GM13977 (cell line): Measurements from ENCODE around the gene VANGL2.

ENCODE experiments used
- DNase-seq: peaks from one replicate; pipeline ENCODE4 v3.0.0; 2012; ENCODE audit warnings: low spot score
- in situ Hi-C: fragments of 300-500 bp; cut with MboI; formaldehyde crosslinking; loops from one replicate; pipeline ENCODE4 v1.12.0; 2022; ENCODE audit warnings: low sequenced_read_pairs, low pct_unique_long_range_greater_than_20kb, mixed read lengths, inconsistent platforms; ENCODE audit not compliant: unreplicated experiment
- TF ChIP-seq, protein P1 (sequence below): IDR thresholded peaks from 2 replicates; pipeline ENCODE4 v1.5.1; 2012; ENCODE audit warnings: mild to moderate bottlenecking, control low read depth; ENCODE audit not compliant: insufficient read depth; ENCODE audit errors: extremely low read depth, missing control alignments

The VANGL2 gene

DNA sequence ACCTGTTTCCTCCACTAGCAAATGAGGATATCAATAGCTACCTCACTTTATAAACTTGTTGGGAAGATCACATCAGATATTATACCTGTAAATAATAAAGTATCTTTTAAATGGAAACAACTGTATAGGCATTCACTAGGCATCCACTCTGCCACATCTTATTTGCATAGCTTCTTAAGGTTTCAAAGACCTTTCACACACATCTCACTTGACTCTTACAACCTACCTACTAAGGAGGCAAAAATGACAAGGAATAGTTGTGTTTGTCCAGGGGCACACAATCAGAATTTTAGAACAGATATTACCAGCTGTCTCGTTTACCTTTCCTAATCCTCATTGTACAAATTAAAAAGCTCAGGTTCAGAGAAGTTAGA, 51.5 kb downstream of the VANGL2 start:
- TF ChIP-seq, protein P1, sequence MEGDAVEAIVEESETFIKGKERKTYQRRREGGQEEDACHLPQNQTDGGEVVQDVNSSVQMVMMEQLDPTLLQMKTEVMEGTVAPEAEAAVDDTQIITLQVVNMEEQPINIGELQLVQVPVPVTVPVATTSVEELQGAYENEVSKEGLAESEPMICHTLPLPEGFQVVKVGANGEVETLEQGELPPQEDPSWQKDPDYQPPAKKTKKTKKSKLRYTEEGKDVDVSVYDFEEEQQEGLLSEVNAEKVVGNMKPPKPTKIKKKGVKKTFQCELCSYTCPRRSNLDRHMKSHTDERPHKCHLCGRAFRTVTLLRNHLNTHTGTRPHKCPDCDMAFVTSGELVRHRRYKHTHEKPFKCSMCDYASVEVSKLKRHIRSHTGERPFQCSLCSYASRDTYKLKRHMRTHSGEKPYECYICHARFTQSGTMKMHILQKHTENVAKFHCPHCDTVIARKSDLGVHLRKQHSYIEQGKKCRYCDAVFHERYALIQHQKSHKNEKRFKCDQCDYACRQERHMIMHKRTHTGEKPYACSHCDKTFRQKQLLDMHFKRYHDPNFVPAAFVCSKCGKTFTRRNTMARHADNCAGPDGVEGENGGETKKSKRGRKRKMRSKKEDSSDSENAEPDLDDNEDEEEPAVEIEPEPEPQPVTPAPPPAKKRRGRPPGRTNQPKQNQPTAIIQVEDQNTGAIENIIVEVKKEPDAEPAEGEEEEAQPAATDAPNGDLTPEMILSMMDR, result no peak
- no peak for DNase-seq
- in situ Hi-C loops, result no loop called here

DNA sequence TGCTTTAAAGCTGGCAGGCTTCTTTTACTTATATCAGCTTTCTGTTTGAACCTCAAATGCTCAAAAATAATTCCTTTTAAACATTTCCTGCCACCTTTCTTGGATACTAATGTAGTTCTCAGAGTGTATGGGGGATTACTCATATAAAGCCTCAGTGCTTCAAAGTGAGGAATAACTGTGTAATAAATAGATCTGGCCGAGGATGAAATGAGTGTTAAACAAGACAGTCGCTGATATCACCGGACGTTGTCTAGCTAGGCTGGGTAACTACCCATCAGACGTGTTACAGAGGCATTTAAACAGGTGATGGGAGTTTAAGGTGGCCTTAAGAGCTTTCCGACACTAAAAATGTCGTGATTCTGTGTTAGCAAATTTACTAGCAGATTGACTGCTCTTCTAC, 53.1 kb downstream of the VANGL2 start:
- in situ Hi-C loops, result no loop called here
- no peak for DNase-seq
- TF ChIP-seq, protein P1, result no peak

DNA sequence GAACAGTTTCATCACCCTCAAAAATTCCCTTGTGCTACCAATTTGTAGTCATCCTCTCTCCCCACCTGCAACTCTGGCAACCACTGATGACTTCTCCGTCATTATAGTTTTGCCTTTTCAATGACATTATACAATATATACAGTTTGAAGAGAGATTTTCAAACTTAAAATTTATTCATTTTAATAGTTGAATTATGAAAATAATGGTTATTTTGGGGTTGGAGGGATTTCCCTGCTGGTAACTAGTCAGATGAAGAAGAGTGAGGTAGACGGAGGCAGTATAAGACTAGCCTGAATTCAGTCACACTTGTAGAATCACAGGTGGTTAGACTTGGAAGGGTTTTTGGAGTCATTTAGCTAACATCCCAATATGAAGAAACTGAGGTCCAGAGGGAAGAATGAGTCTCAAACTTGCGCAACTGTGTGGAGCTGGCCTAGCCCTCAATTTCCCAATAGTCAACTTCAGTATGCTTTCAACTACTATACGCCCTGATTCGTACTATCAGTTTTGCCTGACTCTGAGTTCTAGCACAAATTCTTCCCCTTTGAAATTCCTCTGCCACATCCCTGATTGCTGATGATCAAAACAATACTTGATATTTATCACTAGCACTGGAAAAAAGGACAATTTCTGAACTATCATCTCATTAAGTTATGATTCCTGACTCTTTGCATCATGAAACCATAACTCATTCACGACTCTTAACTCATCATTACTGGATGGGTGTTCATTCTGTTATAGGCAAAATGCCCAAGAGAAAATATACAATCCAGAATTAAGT, 54.2 kb downstream of the VANGL2 start:
- DNase-seq, result no peak
- TF ChIP-seq, protein P1, result no peak
- in situ Hi-C loops, result no loop called here

DNA sequence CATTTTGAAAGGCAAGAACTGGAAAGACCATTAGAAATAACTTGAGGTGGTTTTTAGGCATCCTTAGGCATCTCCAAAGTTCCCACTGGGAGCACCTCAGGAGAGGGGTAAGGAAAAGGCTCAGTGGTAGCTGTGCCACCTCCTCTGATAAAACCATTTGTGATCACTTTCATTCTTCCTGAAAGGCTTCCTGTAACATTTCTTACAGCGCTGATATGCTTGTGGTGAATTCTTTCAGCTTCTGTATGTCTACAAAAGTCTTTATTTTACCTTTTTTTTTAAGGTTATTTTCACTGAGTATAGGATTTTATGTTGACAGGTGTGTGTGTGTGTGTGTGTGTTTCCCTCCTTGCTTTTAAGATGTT, 54.8 kb downstream of the VANGL2 start:
- in situ Hi-C loops, result no loop called here
- no peak for DNase-seq
- TF ChIP-seq, protein P1, result no peak

DNA sequence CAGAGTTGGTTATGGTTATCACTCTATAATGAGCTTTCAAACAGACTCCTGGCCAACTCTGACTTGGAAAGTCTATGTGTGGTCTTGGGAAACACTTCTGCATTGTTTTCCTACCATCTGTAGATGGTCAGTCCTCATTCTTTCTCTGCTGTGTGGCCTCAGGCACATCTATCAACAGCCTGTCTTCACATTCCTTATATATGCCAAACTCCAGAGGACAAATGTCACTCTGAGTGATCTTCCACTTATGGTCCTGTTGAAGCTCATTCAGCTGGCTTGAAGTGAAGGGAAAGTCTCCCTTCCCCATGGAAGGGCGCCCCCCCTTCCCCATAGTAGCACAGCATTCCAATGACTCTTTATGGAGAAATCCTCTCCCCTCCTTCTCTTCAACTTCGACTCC, 58.7 kb downstream of the VANGL2 start:
- TF ChIP-seq, protein P1, result no peak
- DNase-seq, result no peak
- in situ Hi-C loops, result no loop called here

DNA sequence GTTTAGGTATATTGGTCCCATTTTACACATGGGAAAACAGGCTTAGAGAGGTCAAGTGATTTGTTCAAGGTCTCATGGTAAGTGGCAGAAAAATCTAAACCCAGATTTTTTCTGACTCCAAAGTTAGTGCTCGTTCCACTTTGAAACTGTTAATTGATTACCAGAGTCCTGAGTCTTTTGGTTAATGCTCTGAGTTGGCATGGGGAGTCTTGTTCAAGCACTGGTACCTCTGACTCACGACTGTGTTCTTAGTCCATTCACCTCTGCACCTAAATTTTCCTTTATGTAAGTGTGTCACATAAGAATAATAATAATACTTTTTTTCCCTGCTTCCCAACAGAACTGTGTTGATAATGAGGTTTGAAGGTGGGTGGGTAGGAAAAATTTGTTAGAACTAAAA, 59.3 kb downstream of the VANGL2 start:
- in situ Hi-C loops, result no loop called here
- TF ChIP-seq, protein P1, result no peak
- DNase-seq, result no peak
